HG02970 (cell line): Measurements from ENCODE around the gene CUEDC2.

Source experiments
- ATAC-seq: cut with Tn5 transposase; IDR thresholded peaks from one replicate; pipeline ENCODE4 v1.9.1; 2021; ENCODE audit warnings: mild to moderate bottlenecking, moderate library complexity, moderate number of reproducible peaks; ENCODE audit not compliant: unreplicated experiment, low FRiP score

Gene CUEDC2

GRCh38 chr10:102426803-102427287 lies 5.5 kb downstream of the CUEDC2 start:
- ATAC-seq, result no peak

GRCh38 chr10:102425444-102425843 lies 6.9 kb downstream of the CUEDC2 start:
- ATAC-seq, result no peak

GRCh38 chr10:102424916-102425315 lies 7.5 kb downstream of the CUEDC2 start:
- ATAC-seq, result no peak

GRCh38 chr10:102424145-102424544 lies 8.2 kb downstream of the CUEDC2 start:
- ATAC-seq, result no peak

- ATAC-seq, result no peak
These were observed 8.9 kb downstream of the CUEDC2 start for GRCh38 chr10:102423372-102423968.

GRCh38 chr10:102422545-102423129 lies 9.7 kb downstream of the CUEDC2 start:
- ATAC-seq, result no peak

GRCh38 chr10:102421757-102422512 lies 10.4 kb downstream of the CUEDC2 start:
- ATAC-seq, result no peak

- ATAC-seq, result no peak
These were observed 10.9 kb downstream of the CUEDC2 start for GRCh38 chr10:102421507-102421756.

- ATAC-seq, result peak; percentile 69
These were observed 11.5 kb downstream of the CUEDC2 start, which contains the start of gene FBXL15 for GRCh38 chr10:102420714-102421506. FBXL15 (plus strand) TSS chr10:102420836; CDS start chr10:102421130, 294 bp downstream.

- no peak for ATAC-seq
These were observed 12.1 kb downstream of the CUEDC2 start for GRCh38 chr10:102420181-102420713.

GRCh38 chr10:102419269-102420180 lies 12.8 kb downstream of the CUEDC2 start:
- ATAC-seq, result no peak

GRCh38 chr10:102418622-102419268 lies 13.6 kb downstream of the CUEDC2 start, which contains the start of gene PSD:
PSD (minus strand) TSS chr10:102418785; CDS start chr10:102417038, 1,747 bp downstream.
- no peak for ATAC-seq

GRCh38 chr10:102416695-102417094 lies 15.7 kb downstream of the CUEDC2 start:
- no peak for ATAC-seq

- ATAC-seq, result no peak
These were observed 16.1 kb downstream of the CUEDC2 start for GRCh38 chr10:102416283-102416682.

- no peak for ATAC-seq
These were observed 17.6 kb downstream of the CUEDC2 start for GRCh38 chr10:102414749-102415148.

- ATAC-seq, result no peak
These were observed 18.4 kb downstream of the CUEDC2 start for GRCh38 chr10:102413806-102414561.

- no peak for ATAC-seq
These were observed 19.2 kb downstream of the CUEDC2 start for GRCh38 chr10:102413053-102413705.

GRCh38 chr10:102412293-102412692 lies 20.1 kb downstream of the CUEDC2 start:
- ATAC-seq, result no peak
